Jurkat, Clone E6-1 (cell line): ENCODE results near the gene ZP2.
"Not testable (repeated sequence)": the region's sequence is repeated elsewhere in the genome, so short reads cannot be mapped to it uniquely, and the experiment has no call there.

Source experiments
- DNase-seq: peaks from one replicate; pipeline ENCODE4 v3.0.0-alpha.2; 2011; ENCODE audit warnings: low read depth, low spot score
- H3K4me3 ChIP-seq: 2 replicates; pipeline ENCODE4 v1.5.1; 2011; ENCODE audit warnings: mild to moderate bottlenecking, low read length, control low read depth, moderate library complexity

The ZP2 gene

GRCh38 chr16:21156767-21157467, 54.5 kb downstream of the ZP2 start:
- H3K4me3 ChIP-seq, result no peak overlapping the region
- peak; percentile 24 for DNase-seq

- DNase-seq, H3K4me3 ChIP-seq: not testable (repeated sequence)
Observed at GRCh38 chr16:21156011-21156410, 55.4 kb downstream of the ZP2 start.

GRCh38 chr16:21153124-21153729, 58.1 kb downstream of the ZP2 start:
- DNase-seq, H3K4me3 ChIP-seq: not testable (repeated sequence)

- H3K4me3 ChIP-seq, DNase-seq: not testable (repeated sequence)
Observed at GRCh38 chr16:21152160-21153030, 59.0 kb downstream of the ZP2 start.

GRCh38 chr16:21150375-21151001, 60.9 kb downstream of the ZP2 start, which contains the start of gene DNAH3:
TSS of gene DNAH3 (minus strand) at chr16:21150846. CDS start at chr16:21150319, 527 bp downstream.
- DNase-seq, result no peak
- H3K4me3 ChIP-seq, result no peak within 1 kb of the TSS
